ENCODE results near the gene GRIN2B.

GRIN2B gene

DNA sequence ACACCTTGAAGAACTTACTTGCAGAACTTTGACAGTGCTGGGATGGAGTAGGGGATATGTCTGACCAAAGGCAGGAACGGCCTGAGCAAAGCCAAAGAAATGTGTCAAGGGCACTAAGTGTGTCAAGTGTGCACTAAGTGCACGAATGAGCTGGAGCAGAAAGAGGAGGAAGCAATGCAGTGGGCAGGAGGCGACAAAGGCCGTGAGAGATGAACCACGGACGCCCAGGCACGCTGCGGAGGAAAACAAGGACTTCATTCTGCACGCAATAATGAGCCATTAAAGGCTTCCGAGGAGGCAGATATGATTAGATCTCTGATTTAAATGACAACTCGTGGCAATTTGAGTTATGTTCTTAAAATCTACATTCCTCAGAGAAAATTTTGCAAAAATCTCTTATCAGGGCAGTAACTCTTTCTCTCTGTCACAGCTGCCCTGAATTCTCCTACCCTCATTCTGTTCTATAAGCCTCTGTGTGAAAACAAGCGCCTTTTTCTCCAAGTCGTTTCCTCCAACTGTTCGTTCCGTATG, 25.3 kb downstream of the GRIN2B start:
- DNase-seq = no peak

DNA sequence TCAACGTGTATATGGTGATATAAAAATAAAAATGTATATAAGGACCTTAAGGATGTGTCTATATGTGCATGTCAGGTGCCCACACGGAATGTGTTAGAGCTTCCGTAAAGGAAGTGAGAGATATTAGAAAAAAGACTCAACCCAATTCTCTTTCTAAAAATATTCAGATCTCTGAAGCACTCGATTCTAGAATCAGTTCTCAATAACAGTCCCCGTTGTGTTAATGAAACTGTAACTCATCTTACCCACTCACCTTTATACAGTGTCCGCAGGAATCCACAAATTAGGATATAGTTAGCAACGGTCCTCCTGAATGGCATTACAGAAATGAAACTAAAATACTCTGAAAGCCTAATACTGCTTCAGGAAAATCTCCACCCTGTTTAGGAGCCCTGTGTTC, 29.3 kb downstream of the GRIN2B start:
- no peak for DNase-seq

DNA sequence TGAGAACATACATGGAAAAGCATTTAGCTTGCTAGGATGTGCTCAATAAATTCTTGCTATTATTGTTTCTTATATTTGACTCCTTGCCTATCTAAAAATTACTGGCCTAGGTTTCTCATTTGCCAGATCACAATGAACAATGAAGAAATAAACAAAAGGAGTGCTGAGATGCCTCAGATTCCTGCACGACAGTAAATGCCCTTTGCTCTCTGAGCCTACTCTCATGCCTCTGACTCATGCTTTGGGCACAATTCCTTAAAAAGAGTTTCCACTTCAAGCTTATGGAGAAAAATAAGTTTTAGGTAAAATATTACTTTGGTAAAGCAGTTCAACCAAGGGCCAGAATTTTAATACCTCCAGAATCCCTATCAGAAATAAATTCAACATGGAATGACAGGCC, 30.9 kb downstream of the GRIN2B start:
- DNase-seq = no peak

DNA sequence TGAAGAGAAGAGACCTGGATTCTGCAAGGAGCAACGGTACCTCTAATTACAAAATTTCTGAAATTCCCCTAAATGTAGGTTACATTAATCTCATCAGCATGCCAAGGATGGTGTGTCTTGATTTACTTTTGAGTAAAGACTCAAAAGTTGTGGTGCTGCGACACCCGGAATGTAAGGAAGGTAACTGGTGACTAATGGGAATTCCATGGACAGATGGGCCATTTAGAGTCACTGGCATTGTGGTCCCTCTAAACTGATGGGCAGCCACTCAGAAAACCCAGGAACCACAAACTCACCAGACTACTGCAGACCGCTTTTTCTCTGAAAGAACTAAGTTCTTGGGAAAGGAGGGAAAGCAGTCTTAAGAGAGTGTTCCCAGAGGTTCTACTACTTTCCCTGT, 32.8 kb downstream of the GRIN2B start:
- no peak for DNase-seq

DNA sequence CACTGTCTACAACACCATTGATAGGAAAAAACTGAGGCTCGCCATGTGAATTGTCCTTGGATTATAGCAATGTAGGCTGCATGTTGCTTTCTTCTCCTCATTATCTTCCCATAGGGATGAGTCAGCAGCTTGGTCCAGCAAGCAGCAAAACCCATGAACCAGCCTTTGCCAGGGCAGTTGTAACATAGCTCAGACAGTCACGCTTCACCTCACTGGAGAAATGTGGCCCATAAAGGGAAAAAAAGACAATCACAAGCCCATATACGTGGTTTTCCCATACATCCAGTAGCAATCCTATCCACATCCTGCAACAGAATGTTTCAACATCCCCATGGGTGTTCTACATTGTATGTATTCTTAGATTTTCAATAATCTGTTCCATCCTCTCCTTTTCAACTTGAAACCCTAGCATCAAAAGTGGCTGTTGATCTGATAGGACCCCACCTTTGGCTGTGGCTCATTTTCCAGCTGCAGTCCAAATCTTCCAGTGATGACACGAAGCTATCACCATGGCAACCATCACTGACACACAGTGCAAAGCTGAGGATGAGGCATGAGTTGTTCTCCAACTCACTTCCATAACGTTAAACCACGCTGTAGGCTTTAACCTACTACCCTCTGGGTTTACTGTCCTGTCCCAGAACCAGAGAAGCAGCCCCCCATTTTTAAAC, 34.0 kb downstream of the GRIN2B start:
- no peak for DNase-seq

DNA sequence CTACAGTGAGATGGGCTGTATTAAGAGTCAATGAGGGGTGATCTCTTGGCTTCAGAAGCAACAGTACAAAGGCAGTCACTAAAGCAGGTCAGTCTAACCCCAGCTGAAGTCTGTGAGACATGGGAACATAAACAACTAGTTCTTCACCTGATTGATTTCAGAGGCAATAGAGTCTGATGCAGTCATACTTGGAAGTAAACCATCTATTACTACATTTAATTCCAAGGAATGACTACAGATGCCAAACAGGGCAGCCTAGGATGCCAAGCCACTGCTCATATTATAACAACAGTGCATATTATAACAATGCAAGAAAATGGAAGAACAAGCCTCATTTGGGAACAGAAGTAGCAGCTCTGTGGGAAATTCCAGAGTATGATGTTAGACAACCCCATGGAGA, 35.8 kb downstream of the GRIN2B start:
- no peak for DNase-seq

DNA sequence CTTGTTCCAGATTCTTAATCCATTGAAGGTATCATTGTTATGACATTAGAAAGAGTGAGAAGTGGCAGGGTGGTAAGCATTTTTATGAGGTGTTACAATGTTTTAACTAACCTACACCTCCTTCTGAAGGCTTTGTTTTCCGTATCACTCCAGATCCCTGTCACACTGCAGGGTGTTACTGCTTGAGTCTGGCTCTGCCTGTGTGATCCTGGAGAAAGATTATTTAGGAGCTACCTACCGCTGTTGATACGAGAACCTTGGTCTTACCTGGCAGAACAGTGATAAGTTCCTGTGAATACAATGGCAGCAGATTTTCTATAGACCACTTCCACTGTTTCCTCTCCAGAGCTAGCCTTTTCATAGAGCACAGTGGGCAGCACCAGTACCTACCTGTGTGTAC, 36.2 kb downstream of the GRIN2B start:
- DNase-seq = no peak

DNA sequence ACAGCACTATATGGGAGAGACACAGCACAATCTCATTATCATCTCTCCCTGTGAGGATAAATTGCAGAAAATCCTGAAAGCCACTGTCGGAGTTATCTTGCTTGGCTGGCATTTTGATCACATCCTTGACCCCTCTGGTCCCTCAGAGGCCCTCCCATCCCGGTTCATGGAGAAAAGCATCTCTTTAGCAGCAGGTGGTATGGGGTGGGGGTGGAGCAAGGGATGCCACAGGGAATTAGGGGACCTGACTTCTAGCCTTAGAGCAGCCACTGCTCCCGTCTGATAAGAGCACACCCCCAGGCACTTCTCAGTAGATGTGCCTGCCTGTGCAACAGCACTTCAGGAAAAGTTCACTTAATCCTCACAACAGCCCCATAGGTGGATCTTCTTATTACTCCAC, 38.6 kb downstream of the GRIN2B start:
- no peak for DNase-seq

DNA sequence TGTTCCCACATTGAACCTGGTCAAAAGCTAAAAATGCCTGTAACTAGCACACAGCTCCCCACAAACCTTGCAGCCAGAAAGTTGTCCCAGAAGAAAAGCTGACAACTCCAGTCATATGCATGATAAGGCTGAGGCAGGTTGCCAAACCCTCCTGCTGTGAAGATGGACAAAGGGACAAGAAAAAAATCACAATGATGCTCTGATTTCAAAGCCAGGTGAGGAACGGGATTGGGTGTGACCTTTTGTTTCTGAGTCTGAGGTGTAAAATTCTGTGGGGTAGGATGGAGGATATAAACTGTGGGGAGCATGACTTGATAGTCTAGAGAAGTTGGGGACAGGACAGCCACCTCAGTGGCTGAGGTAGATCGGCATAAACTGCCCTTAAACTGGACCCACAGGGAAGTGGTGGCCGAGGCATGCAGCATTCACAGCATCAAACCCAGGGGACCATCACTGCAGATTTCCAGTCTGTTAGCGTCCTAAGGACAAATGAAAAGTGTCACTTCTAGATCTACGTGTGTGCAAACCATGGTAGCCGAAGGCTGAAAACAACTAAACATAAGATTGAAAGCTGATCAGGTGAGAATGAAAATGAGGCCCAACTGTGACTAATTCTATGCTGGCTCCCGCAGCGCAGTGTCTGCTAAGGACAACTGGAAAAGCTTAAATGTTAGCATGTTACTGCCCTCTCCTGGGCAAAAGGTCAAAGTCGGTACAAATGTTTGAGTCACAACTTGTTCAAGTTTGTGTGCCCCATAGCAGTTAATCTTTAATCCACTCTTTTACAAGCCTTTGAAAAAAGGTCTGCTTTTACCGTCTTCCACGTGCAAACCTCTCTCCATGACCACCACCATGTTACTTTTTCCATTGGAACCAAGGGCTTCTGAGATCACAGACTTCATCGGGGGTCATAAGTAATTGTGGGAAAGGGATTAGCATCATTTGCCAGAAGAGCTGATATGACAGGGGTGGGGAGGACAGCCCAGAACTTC, 39.8 kb downstream of the GRIN2B start:
- DNase-seq = no peak

DNA sequence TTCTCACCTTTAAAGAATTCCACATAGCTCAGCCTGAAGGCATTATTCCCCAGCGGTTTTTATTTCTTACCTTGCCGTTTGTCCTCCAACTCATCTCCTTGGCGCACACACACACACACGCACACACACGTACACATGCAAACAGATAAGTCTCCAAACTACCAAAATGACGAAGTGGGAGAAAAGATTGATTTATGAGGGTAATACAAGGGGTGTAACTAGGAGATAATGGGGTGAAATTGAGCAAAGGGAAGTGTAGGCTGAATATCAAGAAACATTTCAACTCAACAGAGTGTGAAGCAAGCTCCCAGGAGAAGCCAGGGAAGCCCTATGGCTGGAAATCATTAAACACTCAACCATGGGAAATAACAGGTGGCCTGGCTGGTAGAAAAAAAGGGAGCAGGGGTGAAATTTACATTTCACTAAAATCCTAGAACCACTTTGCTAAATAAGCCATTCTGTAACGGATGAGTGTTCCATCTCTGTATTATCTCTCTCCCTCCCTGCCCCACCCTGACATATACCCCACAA, 41.0 kb downstream of the GRIN2B start:
- DNase-seq = no peak

DNA sequence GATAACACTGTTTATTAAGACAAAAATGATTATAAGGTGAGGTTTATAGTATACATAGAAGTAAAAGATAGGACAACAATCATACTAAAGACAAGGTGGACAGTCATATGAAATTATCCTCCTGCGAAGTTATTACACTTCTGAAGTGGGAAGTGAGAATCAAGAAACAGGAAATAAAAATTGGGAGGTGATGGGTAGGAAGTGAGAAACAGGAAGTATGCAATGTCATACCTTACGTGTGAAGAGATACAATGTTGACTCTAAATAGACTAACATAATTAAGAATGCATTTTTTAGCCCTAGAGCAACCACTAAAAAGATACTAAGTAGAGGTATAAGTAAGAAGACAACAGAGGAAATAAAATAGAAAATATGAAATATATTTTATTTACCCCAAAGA, 43.7 kb downstream of the GRIN2B start:
- DNase-seq = no peak

DNA sequence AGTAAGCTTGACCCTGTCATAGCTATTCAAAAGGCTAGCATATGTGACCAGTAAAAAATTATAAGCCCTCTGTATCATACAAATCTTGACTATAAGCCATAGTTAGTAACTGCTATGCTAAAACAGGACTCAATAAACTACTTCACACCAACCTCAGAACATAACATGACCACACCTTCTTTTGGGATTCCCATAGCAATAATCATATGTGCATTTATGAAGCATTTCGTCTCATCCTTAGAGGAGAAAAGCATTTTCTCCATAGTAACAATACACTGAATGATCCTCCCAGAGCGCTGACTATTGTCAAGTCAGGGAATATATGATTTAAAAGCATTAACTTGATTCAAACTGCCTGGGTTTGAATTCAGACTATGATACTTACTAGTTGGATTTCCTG, 46.2 kb downstream of the GRIN2B start:
- no peak for DNase-seq
